WI38 (cell line): ENCODE results near the gene NINL.

Experiments
- H3K4me3 ChIP-seq: 2 replicates; pipeline ENCODE4 v1.5.1; 2011; ENCODE audit warnings: low read depth, mild to moderate bottlenecking, control low read depth, low read length
- TF ChIP-seq, protein P1 (sequence below): IDR thresholded peaks from 2 replicates; pipeline ENCODE4 v1.5.1; 2012; ENCODE audit warnings: low read depth, mild to moderate bottlenecking, control low read depth, low read length

Gene NINL

GRCh38 chr20:25461281-25461650 is 124.1 kb downstream of the NINL start:
- TF ChIP-seq, protein P1, sequence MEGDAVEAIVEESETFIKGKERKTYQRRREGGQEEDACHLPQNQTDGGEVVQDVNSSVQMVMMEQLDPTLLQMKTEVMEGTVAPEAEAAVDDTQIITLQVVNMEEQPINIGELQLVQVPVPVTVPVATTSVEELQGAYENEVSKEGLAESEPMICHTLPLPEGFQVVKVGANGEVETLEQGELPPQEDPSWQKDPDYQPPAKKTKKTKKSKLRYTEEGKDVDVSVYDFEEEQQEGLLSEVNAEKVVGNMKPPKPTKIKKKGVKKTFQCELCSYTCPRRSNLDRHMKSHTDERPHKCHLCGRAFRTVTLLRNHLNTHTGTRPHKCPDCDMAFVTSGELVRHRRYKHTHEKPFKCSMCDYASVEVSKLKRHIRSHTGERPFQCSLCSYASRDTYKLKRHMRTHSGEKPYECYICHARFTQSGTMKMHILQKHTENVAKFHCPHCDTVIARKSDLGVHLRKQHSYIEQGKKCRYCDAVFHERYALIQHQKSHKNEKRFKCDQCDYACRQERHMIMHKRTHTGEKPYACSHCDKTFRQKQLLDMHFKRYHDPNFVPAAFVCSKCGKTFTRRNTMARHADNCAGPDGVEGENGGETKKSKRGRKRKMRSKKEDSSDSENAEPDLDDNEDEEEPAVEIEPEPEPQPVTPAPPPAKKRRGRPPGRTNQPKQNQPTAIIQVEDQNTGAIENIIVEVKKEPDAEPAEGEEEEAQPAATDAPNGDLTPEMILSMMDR: no peak
- H3K4me3 ChIP-seq: no peak overlapping the region

- TF ChIP-seq, protein P1: no peak
- no peak overlapping the region for H3K4me3 ChIP-seq
These were observed 124.6 kb downstream of the NINL start for GRCh38 chr20:25460566-25461280.

GRCh38 chr20:25459916-25460535 is 125.3 kb downstream of the NINL start:
- no peak overlapping the region for H3K4me3 ChIP-seq
- TF ChIP-seq, protein P1: no peak

- TF ChIP-seq, protein P1: no peak
- no peak overlapping the region for H3K4me3 ChIP-seq
These were observed 126.1 kb downstream of the NINL start for GRCh38 chr20:25459111-25459830.

DNA sequence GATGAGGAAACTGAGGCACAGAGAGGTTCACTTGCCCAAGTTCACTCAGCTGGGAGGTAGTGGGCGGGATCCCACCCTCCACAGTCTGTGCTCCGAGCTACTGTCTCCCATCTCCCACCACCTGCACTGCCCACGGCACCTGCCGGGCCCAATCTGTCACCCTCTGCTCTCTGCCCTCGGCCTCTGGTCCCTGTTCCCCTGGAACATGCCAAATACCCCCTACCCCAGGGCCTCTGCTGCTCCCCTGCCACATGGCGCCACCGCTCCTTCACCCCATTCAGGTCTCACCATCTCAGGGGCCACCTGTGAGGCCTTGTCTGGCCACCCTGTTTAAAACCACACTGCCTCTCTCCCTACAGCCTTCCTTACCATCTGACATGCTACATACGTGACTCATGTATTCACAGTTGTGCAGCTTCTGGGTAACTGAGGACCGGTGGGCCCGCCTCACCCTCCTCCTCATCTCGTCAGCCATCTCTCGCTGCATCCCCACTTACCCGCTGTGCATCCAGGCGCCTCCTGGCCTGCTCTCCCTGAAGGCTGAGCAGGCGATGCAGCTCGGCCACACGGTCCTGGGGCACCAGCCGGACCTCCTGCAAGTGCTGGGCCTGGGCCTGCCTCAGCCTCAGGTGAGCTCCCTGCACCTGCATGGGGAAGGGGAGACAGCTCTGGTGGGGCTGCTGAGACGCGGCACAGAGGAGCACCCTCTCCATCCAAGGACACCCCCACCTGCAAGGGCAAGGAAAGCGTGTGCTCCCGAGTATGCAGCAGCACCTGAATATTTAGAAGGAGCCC is 127.2 kb downstream of the NINL start:
- TF ChIP-seq, protein P1: no peak
- H3K4me3 ChIP-seq: no peak overlapping the region

DNA sequence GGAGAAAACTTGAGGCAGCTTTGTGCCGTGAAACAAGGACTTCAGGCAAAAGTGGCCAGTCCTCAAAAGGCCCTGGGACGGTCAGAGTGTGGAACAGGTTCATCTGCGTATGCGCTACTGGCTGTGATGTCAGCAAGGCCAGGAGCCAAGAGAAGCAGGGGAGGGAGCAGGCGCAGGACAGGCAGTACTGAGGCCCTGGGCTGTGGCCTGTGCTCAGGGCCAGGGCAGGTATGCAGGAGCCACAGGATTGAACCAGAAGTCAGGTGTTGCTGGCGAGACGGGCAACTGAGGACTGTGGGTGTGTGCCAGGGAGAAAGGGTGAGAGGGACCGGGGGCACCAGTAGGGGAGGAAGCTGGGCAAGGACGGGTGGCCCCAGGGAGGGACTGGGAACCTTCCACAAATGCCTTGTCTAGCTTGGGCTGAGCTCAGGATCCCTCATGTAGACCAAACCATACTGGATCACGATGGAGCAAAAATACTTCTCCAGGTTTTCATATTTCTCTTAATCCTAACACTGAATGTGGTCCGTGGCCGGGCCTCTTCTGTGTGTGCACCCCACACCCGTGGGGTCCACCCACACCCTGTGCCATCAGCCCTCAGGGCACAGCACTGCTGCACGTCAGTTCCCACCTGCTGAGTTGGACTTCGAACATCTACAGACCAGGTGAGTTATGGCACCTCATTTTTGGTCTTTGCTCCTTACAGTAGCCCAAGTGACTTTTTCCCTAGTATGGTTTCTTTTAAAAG is 131.0 kb downstream of the NINL start:
- TF ChIP-seq, protein P1: no peak

More for the DNA sequence above, 131.0 kb downstream of the NINL start:
- H3K4me3 ChIP-seq: no peak overlapping the region
